ENCODE results near the gene ARSI. TPM values are rescaled to one million over a fixed set of nuclear protein-coding genes. Genes with fewer than 3 reads are reported as not detected.

ARSI gene
- 14.1 and 19.5 TPM in 2 replicates for total RNA-seq

GRCh38 chr5:150302301-150303069, at the start of gene ARSI:
Gene ARSI (minus strand): TSS chr5:150302905. CDS start chr5:150302373, 532 bp downstream.

GRCh38 chr5:150289551-150290390, 12.9 kb downstream of the ARSI start, which contains the start of gene CAMK2A:
Gene CAMK2A (minus strand): TSS chr5:150289773. CDS start chr5:150289625, 148 bp downstream.

Other genes starting within 250 kb of the ARSI start
- gene CSF1R, start 216.4 kb downstream of the ARSI start, total RNA-seq, result under 0.01 TPM in 1 of 2 replicates, not detected in the other
- 102 and 136 TPM in 2 replicates for gene PDGFRB, start 147.1 kb downstream of the ARSI start, total RNA-seq
- 0.78 TPM in 1 of 2 replicates, not detected in the other for gene CDX1, start 136.1 kb downstream of the ARSI start, total RNA-seq
- gene SLC6A7, start 112.8 kb downstream of the ARSI start, total RNA-seq, result under 0.01 TPM in 1 of 2 replicates, not detected in the other
- gene CAMK2A, start 13.1 kb downstream of the ARSI start, total RNA-seq, result 0.80 TPM in 1 of 2 replicates, not detected in the other
- gene TCOF1, start 54.8 kb upstream of the ARSI start, total RNA-seq, result 23.4 and 23.6 TPM in 2 replicates
- gene CD74, start 110.0 kb upstream of the ARSI start, total RNA-seq, result 1.7 and 5.4 TPM in 2 replicates
- gene RPS14, start 146.8 kb upstream of the ARSI start, total RNA-seq, result 3,859 and 4,461 TPM in 2 replicates
- gene NDST1, start 205.2 kb upstream of the ARSI start, total RNA-seq, result 76.7 and 92.8 TPM in 2 replicates